Liver (tissue), 3 donors: ENCODE results near the gene NDUFV2.

Source experiments
- ATF3 ChIP-seq: IDR thresholded peaks from 2 replicates; pipeline ENCODE4 v1.6.1; 2016; ENCODE audit warnings: antibody characterized with exemption
- EGR1 ChIP-seq, 2 donors: IDR thresholded peaks; 2 replicates each; pipeline ENCODE4 v1.6.1; 2016 to 2018; ENCODE audit warnings: antibody characterized with exemption in 2 of 2, low read depth in 2 of 2
- FOXA1 ChIP-seq: IDR thresholded peaks from 2 replicates; pipeline ENCODE4 v1.6.1; 2016; ENCODE audit warnings: antibody characterized with exemption
- JUND ChIP-seq, 2 donors: IDR thresholded peaks; 2 replicates each; pipeline ENCODE4 v1.6.1; 2016; ENCODE audit warnings: antibody characterized with exemption in 2 of 2
- MAX ChIP-seq: IDR thresholded peaks from 2 replicates; pipeline ENCODE4 v1.6.1; 2016; ENCODE audit warnings: antibody characterized with exemption
- NR2F2 ChIP-seq: IDR thresholded peaks from 2 replicates; pipeline ENCODE4 v1.6.1; 2016; ENCODE audit warnings: antibody characterized with exemption
- RAD21 ChIP-seq, 2 donors: IDR thresholded peaks; 2 replicates each; pipeline ENCODE4 v1.6.1; 2016; ENCODE audit warnings: antibody characterized with exemption in 2 of 2, mild to moderate bottlenecking in 2 of 2
- REST ChIP-seq: IDR thresholded peaks from 2 replicates; pipeline ENCODE4 v1.6.1; 2016; ENCODE audit warnings: antibody characterized with exemption, mild to moderate bottlenecking
- RXRA ChIP-seq, 2 donors: IDR thresholded peaks; 2 replicates each; pipeline ENCODE4 v1.6.1; 2017 to 2018; ENCODE audit warnings: antibody characterized with exemption in 2 of 2, mild to moderate bottlenecking in 1 of 2
- SP1 ChIP-seq: IDR thresholded peaks from 2 replicates; pipeline ENCODE4 v1.6.1; 2018; ENCODE audit warnings: antibody characterized with exemption, mild to moderate bottlenecking
- TF ChIP-seq, protein P1 (sequence below): fragments of 150-350 bp; IDR thresholded peaks from 2 replicates; pipeline ENCODE4 v1.5.1; 2017; ENCODE audit warnings: improper control_type of control experiment, low read depth, low read length; ENCODE audit not compliant: missing input control
- donor health status: healthy.
- donor health status: healthy.

GRCh38 chr18:9104244-9104901 lies 1.9 kb downstream of the NDUFV2 start:
- TF ChIP-seq, protein P1, sequence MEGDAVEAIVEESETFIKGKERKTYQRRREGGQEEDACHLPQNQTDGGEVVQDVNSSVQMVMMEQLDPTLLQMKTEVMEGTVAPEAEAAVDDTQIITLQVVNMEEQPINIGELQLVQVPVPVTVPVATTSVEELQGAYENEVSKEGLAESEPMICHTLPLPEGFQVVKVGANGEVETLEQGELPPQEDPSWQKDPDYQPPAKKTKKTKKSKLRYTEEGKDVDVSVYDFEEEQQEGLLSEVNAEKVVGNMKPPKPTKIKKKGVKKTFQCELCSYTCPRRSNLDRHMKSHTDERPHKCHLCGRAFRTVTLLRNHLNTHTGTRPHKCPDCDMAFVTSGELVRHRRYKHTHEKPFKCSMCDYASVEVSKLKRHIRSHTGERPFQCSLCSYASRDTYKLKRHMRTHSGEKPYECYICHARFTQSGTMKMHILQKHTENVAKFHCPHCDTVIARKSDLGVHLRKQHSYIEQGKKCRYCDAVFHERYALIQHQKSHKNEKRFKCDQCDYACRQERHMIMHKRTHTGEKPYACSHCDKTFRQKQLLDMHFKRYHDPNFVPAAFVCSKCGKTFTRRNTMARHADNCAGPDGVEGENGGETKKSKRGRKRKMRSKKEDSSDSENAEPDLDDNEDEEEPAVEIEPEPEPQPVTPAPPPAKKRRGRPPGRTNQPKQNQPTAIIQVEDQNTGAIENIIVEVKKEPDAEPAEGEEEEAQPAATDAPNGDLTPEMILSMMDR: no peak
- no peak for TF ChIP-seq RAD21 (IDR thresholded peaks at IDR 0.05)
- TF ChIP-seq MAX: no peak
- TF ChIP-seq REST: no peak
- TF ChIP-seq JUND (IDR thresholded peaks at IDR 0.05): no peak
- no peak for TF ChIP-seq EGR1 (IDR thresholded peaks at IDR 0.05; ENCODE audit: low read depth in 2 of 2)
- no peak for TF ChIP-seq ATF3
- TF ChIP-seq RXRA (IDR thresholded peaks at IDR 0.05): no peak
- no peak for TF ChIP-seq SP1
- no peak for TF ChIP-seq FOXA1
- no peak for TF ChIP-seq NR2F2
